NCI-H1105 (cell line): ENCODE data around the gene MYLK.
A peak's percentile ranks its signal among the peaks of the same experiment; 100 is the strongest.
"Not testable (repeated sequence)": the region's sequence is repeated elsewhere in the genome, so short reads cannot be mapped to it uniquely, and the experiment has no call there.

Experiments
- DNase-seq: peaks from one replicate; lab custom pipeline; 2025; lab: John Stamatoyannopoulos, UW

MYLK gene

DNA sequence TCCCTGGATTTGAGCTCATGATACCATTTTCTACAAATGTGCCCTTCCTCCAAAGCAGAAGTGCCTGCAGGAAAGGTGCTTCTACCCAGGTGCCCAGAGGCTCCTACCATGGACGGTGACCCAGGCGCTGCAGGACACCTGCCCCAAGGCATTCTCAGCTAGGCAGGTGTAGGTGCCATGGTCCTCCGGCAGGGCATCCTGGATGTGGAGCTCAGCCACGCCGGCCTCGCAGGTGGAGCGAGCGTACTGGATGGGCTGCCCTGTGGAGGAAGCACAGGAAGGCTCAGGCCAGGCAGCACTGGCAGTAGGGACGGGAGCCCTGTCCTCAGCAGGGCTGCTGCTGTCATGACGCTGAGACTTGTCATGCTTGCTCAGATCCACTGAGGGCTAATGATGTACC is 162.1 kb downstream of the MYLK start:
- DNase-seq = no peak

DNA sequence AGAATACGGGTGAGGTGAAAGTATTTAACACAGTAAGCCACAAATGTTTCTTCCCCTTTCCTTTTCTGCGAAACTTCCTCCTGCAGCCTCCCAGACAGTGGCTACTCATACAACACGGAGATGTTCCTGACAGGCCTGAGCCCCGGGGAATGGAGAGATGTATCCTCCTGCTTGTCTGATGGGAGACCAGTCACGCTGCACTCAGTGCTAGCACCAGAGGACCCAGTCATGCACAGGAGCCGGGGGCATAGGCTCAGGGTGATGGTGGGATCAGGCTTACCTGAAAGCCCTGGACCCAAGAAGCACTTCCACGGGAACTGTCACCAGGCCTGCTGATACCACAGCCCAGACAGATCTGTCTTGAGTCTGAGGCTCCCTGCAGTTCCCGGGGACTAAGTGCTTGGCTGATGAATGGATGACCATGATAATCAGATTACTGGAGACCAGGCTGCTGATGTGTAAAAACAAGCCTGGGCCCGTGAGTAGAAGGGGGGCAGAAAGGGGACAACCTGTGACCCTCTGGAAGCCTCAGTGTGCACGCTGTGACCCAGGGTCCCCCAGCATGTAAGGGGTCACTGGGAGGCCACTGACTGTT is 162.9 kb downstream of the MYLK start:
- DNase-seq = not testable (repeated sequence)

DNA sequence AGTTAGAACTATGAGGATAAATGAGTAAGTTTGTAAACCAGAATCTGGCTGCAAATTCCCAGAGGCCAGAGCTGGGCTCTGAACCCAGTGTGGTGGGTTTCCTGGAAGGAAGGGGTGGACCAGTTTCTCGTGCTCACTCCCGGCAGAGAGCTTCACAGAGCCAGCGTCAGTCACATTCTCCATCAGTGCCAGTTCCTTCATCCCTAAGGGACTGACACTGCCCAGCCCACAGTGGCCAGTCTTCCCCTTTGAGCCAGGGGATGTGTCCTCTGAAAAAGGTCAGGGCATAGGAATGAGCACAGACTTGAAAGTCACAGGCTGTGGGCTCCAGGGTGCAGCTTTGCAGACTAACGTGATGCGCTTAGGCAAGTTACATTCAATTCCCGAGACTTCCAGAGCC is 163.5 kb downstream of the MYLK start:
- no peak for DNase-seq

DNA sequence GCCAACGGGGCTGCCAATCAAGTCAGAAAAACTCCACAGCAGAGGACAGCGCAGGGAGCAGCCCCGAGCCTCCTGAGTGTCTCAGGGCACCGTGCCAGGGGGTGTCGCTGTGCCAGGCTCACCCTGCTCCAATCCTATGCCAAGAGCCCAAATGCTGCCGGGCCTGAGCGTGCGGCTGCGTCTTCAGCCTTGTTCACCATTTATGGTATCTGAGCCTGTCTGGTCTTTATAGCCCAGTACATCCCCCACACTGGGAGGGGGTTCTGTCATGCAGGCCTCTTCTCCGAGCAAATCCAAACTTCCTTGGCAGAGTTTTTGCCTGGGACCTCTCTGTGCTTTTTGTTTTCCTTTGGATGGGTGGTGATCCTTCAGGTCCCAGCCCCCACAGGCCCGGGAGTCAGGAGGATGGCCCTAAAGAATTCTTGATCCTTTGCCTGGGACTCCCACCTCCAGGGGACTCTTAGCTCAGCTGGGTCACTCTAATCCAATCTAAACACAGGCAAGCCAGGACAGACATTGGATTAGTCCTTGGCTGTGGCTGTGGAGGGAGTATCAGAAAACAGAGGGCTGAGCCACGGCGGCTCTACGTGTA is 164.2 kb downstream of the MYLK start:
- peak; percentile 90 for DNase-seq

DNA sequence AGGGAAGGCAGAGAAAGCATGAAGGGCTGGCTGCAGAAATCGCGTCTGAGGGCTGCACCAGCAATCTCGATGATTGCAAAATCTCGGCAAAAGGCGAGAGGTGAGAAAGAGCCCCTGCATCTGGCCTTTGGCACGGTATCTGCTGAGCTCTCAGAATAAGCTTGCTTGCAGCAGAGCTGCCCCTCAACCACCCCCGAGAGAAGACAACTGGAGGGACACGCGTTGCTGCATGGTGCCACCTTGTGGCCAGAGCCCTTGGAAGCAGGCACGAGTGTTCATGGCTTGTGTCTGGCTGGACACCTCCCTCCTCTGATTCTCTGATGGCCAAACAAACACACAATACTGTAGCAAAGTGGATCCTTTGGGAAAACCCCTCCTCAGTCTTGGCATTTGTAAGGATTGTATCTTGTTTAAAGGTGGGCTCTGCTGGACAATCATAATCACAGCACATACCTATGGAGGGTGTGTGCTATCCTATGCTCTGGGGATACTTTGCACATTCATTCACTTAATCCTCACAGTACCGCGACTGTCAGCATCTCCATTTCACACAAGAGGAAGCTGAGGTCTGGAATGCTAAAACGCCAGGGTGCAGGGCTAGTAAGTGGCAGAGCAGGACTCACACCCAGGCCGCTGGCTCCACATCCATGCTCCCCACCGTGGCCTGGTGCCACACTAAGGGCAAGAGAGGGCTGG is 164.9 kb downstream of the MYLK start:
- DNase-seq = peak; percentile 59

DNA sequence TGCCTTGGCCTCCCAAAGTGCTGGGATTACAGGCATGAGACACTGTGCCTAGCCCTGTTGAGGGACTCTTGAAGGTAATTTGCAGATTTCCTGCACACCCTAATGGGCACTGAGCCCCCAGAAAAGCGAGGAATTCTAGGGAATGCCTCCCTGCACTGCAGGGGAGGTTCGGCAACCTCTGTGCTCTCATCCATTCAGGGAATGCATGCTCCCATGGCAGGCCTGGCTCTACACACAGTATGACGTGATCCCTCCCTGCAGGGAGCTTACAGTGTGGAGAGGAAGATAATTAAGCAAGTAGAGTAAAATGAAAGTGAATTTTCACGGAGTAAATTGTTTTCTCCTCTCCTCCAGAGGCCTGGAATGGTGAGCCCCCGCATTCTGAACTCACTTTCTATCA is 166.0 kb downstream of the MYLK start:
- no peak for DNase-seq

DNA sequence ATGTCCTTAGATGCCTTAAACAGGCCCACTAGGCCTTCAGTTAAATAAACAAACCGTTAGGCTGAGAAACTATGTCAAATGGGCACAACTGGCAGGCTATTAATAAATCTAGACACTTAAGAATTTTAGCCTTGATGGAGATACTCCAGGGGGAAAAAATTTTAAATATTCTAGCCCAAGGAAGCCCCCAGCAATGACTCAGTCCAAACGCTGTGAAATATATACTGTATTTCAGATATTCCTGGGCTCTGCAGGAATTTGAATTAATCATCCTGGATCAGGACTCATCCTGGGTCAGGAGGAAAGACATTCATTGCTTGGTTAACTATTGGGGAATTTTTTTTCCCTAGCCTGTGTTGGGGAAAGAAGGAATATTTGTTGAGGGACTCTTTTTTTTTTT is 166.7 kb downstream of the MYLK start:
- not testable (repeated sequence) for DNase-seq

DNA sequence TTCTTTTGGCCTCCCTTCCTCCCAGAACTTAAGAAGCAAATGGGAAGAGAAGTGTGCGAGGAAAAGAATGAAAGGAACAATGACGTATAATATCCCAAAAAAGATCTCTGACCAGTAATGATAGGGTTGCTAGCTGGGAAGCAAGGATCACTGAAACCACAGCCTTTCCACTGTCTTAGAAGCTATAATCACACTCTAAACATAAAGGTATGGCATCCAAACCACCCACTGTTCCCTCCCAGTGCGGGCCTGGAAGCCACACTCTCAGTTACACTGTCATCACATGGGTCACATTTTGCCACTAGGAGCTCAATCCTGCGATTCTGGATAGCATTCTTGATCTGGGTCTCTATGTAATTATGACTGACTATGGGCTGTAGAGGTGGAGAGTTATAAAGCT is 167.7 kb downstream of the MYLK start:
- no peak for DNase-seq

DNA sequence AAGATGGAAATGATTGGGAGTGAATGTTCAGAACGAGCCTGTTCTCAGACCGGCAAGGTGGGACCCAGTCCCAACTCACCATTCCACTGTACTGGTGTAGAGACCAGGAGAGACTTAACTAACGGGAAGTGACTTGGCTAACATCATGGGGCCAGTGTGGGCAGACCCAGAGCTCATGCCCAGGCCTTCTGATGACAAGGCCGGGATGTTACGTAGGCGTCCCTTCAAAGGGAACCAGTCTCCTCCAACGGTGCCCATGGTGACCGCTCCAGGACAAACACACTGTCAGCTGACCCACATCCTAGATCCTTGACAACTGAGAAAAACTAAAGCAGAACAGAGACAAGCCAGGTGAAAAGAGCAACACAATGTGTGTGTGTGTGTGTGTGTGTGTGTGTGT is 170.9 kb downstream of the MYLK start:
- no peak for DNase-seq

DNA sequence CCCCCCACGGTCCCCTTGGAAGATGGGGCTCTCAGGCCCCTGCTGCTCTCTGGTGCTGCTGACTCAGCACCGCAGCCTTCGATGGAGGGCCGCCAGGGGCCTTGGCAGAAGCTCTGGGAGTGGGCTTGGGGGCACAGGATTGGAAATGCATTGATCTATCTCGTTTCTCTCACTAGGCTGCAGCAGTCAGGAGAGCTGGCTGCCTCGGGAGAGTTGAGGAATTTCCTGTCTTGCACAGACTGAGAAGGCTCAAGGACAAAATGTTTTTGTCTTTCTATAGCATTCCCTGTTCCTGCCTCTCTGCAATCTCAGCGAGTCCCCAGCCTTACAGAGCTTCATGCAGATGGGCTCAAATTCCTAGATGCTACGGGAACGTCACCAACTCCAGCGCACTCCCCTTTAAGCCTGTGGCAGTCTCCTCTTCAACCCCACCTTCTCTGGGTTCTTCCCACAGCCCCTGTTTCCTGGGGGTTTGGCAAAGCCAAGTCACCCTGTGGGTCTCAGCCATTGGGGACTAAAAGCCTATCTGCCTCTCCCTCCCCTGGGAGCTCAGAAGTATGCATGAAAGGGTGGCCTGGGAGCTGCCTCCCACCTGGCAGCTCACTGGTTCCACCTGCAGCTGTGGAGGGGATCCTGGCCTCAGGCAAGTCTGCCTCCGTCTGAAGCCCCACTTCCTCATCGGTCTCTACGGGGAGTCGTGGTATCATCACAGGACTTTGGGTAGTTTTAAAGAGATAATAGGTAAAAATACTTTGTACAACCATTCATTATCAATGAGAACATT is 171.9 kb downstream of the MYLK start:
- no peak for DNase-seq

DNA sequence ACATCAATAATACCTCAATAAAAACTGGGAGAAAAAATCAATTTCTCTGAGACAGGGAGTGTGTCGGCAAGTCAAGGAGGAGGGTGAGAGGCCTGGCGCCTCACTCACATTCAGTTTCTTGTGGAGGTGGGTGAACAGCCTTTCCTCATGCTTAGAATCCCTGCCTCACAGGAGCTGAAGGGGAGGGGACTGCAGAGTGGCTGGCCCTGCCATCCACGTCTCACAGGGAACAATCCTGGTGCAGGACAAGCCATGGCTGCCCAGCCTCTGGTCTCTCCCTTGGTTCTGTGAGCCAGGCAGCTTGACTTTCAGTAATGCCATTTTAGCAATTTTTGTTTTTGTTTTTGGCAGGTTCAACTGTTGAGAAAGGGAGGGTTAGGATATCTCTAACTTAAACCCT is 172.8 kb downstream of the MYLK start:
- no peak for DNase-seq

DNA sequence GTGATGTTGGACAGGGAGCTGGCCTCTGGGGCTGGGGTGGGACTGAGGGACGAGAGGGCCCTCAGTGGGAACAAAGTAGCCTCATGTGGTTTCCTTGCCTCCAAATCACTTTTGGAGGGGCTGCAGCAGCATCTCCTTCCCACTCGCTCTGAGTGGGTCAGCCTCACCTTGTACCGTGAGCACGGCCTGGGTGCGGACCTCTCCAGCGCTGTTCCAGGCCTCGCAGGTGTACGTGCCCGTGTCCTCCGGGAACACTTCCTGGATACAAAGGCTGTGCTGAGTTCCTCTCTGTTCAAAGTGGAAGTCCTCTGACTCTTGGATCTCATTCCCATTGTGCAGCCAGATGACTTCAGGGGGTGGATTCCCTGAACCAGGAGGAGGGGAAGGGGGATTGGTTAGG is 175.6 kb downstream of the MYLK start:
- no peak for DNase-seq

DNA sequence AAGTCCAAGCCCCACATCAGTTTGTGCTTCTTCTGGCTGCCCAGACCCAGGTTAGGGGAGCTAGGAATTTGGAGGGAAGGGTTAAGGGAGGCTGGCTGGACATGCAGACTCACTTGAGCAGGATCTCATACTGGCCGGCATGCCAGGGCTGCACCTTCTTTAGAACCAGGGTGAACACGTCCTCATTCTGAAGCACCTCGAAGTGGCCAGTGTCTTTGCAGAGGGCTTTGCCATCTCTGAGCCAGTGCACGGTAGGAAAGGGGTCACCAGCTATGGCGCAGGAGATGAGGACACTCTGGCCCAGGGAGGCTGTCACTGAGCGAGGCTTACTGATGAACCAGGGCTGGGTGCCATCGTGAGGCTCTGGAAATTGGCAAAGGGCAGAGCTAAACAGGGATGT is 176.5 kb downstream of the MYLK start:
- DNase-seq = not testable (repeated sequence)

DNA sequence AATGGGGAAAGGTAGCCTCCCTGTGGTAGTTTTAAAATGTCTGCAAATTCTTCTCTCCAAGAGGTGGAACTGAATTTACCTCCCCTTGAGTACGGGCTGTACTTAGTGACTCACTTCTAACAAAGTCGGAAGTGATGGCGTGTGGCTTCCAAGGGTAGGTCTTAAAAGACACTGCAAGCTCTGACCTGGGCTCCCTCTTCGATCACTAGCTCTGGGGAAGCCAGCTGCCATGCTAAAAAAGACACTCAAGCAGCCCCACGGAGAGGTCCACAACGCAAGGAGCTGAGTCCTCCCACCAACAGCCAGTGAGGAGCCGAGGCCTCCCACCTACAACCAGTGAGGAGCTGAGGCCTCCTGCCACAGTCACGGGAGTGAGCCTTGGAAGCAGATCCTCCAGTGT is 177.3 kb downstream of the MYLK start:
- DNase-seq = no peak

DNA sequence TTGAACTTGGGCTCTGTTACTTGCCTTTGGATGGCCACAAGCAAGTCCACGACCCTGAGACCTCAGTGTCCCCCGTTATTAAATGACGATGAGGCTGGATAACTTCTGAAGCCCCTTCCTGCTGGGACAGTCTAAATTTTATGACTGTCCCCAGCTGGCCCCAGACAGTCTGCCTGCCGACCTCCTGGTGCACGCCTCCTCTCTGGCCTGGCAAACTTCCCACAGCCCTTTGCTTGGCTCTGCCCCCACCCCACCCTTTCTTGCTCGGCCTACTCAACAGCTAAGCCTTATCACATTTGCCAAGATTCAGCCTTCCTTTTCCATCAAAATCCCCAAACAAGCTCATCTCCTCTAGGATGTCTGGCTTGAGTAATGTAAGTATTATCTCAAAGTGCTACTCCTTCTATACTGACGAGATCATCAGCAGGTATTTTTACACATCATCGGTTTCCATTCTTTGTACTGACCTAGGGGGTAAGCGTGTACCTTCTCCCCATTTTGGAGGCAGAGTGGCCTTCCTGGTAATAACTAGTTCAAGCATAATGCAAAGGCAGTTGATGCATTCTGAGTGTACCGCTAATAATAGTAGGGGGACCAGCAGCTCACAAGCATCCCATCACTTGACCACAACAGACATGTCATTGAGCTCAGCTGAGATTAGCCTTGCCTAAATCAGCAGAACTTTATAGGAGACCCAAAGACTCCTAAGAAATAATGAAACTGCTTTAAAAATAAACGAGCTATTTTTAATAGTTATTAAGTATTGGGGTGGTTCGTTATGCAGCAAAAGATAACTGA is 178.4 kb downstream of the MYLK start:
- DNase-seq = no peak

DNA sequence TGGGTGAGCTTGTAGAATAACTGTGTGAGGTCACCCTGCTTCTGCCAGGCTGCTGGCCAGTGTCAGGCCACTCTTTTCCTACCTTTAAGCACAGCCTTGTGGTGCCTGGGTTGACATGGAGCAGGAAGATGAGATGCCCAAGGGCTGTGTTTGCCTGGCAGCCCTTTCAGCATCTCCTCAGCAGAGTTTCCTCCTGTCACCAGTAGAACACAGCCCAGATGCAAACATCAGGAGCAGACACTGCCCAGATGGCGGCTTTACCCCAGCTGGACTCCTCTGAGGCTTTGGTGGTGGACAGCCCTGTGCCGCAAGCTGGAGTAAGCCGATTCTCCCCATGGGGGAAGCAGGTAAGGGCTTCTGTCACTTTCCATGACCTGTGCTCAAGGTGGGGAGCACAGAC is 180.5 kb downstream of the MYLK start:
- DNase-seq = not testable (repeated sequence)

DNA sequence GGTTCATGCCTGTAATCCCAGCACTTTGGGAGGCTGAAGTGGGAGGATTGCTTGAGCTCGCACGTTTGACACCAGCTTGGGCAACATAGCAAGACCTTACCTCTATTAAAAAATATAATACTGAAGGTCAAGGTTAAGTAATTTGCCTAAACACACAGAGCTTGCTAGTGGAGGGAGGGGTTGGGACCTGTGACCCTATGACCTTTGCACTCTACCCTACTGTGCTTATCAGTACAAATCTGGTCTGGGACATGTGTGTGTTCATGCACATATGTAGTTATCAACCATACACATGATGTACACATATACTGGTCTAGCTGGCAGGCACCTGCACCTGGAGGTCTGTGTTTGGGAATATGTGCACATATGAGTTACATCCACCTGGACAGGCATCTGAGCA is 181.4 kb downstream of the MYLK start:
- DNase-seq = no peak

DNA sequence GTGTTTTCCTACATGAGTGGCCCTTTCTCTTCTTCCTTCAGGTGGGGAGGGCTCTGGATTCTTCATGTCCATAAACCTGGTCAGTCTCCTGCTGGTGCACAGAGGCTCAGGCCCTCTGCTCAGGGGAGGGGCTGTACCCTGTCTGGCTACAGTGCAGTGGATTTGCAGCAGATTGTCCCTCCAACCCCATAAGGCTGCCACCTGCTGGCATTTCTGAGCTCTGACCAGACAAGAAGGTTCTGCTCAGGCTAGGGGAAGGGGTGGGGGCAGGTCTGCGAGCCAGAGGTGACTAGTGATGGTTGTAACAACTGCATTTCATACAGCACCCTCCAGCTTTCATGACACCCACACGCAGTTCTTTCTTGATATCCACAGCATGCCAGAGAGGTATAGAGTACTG is 182.1 kb downstream of the MYLK start:
- DNase-seq = peak; percentile 35

DNA sequence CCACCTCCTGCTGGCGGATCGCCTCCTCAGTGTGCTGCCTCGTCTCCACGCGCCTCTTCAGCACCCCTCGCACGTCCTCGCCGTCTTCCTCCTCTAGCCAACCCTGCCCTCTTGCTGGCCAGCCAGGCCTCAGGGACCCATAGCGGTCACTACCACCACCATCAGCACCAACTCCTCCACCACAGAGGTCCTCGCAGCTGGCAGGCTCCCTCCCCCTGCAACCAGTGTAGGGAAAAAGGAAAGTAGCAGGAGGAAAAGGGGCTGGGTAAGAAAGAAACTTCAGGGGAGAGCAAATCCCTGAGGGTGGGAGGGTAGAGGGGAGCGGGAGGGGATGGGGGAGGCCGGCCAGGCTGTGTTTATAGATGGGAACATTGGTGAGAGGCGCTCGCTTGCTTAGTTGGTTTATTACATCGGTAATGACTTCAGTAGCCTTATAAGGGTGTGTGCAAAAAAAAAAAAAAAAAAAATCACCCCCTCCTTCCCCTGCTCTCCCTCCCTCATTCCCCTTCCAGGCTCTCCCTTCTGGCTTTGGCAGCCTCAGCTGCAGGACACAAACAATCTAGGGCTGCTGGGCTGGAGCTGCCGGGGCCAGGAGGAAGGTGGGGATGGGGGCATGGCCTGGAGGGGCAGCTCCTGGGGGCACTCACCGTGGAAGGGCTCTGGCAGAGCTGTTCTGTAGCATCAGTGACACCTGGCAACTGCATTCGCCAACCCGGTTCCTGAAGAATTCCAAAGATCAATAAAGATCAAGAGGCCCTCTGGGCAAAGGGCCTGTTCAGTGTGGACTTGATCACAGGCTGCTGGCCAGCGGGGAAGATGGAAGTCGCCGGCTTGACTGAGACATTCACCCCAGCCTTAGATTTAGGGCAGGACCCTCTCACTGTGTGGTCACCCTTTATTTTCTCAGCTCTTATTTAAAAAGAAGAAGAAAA is 183.1 kb downstream of the MYLK start:
- no peak for DNase-seq

DNA sequence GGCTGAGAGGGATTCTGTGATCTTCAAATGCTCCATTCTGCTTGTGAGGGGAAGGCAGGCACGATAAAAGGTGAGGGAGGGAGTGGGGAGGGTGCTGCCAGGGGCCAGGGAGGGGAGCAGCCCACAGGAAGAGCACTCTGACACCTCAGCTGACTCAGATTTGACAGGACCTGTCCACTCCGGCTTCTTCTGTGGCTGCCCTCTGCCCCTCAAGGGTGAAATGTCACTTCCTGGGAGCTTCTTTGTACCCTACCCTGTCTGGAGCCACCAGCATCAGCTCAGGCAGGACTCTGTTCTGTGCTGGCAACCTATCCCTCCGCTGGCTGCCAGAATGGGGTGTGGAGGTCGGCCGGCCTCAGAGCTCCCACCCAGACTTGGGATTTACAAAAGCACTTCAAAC is 185.3 kb downstream of the MYLK start:
- DNase-seq = no peak

DNA sequence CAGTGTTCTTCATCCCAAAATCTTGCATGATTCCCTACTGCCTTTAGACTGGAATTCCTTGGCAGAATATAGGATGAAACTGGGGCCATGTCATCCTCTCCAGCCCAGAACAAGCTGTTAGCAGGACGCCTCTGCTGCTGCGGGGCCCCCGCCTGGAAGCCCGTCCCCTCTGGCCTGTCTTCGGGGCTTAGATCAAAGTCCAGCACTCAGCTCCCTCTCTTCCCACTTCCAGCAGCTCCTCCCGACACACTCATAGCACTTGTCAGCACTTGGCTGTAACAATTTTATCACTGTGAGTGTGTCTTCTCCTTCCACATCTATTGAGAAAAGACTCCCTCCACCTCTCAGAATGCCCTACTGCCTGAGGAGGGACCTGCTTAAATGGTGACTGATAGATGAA is 187.3 kb downstream of the MYLK start:
- DNase-seq = no peak
